NCI-H1436 (cell line): ENCODE results near the gene ARHGAP25.

Source experiments
- DNase-seq: peaks from one replicate; lab custom pipeline; 2025; lab: John Stamatoyannopoulos, UW

Gene ARHGAP25

GRCh38 chr2:68720665-68721064, 13.9 kb upstream of the ARHGAP25 start:
- DNase-seq = no peak

GRCh38 chr2:68721482-68722101, 13.0 kb upstream of the ARHGAP25 start:
- no peak for DNase-seq

GRCh38 chr2:68722712-68723111, 11.9 kb upstream of the ARHGAP25 start:
- DNase-seq = no peak

GRCh38 chr2:68723181-68723580, 11.4 kb upstream of the ARHGAP25 start:
- DNase-seq = no peak

- no peak for DNase-seq
Observed at GRCh38 chr2:68726100-68726499, 8.5 kb upstream of the ARHGAP25 start.

GRCh38 chr2:68726608-68727367, 7.8 kb upstream of the ARHGAP25 start:
- DNase-seq = no peak

- DNase-seq = no peak
Observed at GRCh38 chr2:68727683-68728375, 6.8 kb upstream of the ARHGAP25 start.

GRCh38 chr2:68730828-68731227, 3.8 kb upstream of the ARHGAP25 start:
- DNase-seq = no peak

- DNase-seq = no peak
Observed at GRCh38 chr2:68732036-68732932, 2.3 kb upstream of the ARHGAP25 start.

GRCh38 chr2:68733365-68733764, 1.2 kb upstream of the ARHGAP25 start:
- DNase-seq = no peak

GRCh38 chr2:68734176-68734575, 435 bp upstream of the ARHGAP25 start:
- DNase-seq = no peak

GRCh38 chr2:68736086-68736485, 1.5 kb downstream of the ARHGAP25 start:
- no peak for DNase-seq

- DNase-seq = no peak
Observed at GRCh38 chr2:68737711-68738110, 3.1 kb downstream of the ARHGAP25 start.

GRCh38 chr2:68738906-68739594, 4.4 kb downstream of the ARHGAP25 start:
- DNase-seq = no peak

GRCh38 chr2:68739595-68740399, 5.2 kb downstream of the ARHGAP25 start:
- DNase-seq = no peak

GRCh38 chr2:68740400-68740914, 5.8 kb downstream of the ARHGAP25 start:
- DNase-seq = no peak

GRCh38 chr2:68741238-68741637, 6.6 kb downstream of the ARHGAP25 start:
- no peak for DNase-seq

- DNase-seq = no peak
Observed at GRCh38 chr2:68741805-68742306, 7.2 kb downstream of the ARHGAP25 start.

- DNase-seq = no peak
Observed at GRCh38 chr2:68742626-68743415, 8.2 kb downstream of the ARHGAP25 start.
